ENCODE measurements around the gene DPPA2. TPM values are rescaled to one million over a fixed set of nuclear protein-coding genes. Genes with fewer than 3 reads are reported as not detected.
"Not testable (repeated sequence)": the region's sequence is repeated elsewhere in the genome, so short reads cannot be mapped to it uniquely, and the experiment has no call there.

The DPPA2 gene, protein sequence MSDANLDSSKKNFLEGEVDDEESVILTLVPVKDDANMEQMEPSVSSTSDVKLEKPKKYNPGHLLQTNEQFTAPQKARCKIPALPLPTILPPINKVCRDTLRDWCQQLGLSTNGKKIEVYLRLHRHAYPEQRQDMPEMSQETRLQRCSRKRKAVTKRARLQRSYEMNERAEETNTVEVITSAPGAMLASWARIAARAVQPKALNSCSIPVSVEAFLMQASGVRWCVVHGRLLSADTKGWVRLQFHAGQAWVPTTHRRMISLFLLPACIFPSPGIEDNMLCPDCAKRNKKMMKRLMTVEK
- not detected in 2 replicates for total RNA-seq

DNA sequence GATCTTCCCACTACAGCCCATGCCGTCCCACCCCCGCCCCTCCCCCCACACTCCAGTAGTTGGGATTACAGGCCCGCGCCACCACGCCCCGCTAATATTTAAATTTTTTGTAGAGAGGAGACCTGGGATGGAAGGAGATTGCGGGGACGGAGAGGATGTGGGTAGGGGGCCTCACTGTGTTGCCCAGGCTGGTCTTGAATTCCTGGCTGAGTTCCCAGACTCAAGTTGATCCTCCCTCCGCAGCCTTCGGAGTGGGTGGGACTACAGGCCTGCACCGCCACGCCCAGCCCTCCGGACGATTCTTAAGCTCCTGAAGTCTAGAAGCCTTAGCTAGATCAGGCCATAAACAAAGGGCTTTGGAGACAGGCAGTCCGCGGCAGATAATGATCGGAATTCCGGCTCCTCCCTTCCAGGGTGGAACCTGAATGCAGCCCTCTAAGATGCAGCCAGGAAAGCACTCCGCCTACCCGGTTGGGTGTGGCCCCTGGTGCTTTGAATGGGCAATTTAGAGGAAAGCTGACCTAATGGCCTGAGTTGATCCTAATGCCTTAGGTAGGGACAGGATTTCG, at the start of gene DPPA2:
Gene DPPA2 (minus strand): TSS at position 356 of the 569 bp plus-strand sequence. CDS start 1,975 bp downstream, outside the sequence.
- no peak within 1 kb of the TSS for H3K27ac Mint-ChIP-seq
- no peak for DNase-seq
- no peaks in the 10 kb centered on the region for H3K27me3 Mint-ChIP-seq
- no peaks in the 10 kb centered on the region for H3K9me3 Mint-ChIP-seq
- no peak within 1 kb of the TSS for H3K4me3 Mint-ChIP-seq
- H3K36me3 Mint-ChIP-seq (ENCODE audit: low read depth), result no peaks in the 10 kb centered on the region
- intact Hi-C loops (cut with micrococcal nuclease), result no loop called here
- H3K4me1 Mint-ChIP-seq, result no peaks in the 10 kb centered on the region

DNA sequence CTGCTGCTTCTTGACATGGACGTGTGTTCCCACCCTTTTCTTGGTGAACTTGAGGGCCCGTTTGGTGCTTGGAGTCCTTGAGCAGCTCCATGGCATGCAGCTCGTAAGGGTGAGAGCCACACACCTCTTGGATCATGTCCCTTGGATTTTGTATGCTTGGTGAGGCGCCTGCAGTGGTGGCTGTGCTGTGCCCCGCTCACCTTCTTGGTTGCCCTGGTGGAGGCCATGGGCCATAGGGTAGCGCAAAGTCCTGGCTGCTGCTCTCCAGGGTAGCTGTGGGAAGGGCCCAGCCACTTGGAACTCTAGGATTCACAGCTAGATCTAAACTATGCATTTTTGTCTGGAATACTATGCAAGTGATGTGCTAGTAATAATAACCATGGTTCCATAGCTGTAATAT, 47.8 kb upstream of the DPPA2 start:
- no peaks in the 10 kb centered on the region for H3K27me3 Mint-ChIP-seq
- no peaks in the 10 kb centered on the region for H3K36me3 Mint-ChIP-seq (ENCODE audit: low read depth)
- no peak overlapping the region for H3K4me3 Mint-ChIP-seq
- H3K27ac Mint-ChIP-seq, result no peak overlapping the region
- no peak for DNase-seq
- no peaks in the 10 kb centered on the region for H3K9me3 Mint-ChIP-seq
- no peaks in the 10 kb centered on the region for H3K4me1 Mint-ChIP-seq
- intact Hi-C loops (cut with micrococcal nuclease), result no loop called here

DNA sequence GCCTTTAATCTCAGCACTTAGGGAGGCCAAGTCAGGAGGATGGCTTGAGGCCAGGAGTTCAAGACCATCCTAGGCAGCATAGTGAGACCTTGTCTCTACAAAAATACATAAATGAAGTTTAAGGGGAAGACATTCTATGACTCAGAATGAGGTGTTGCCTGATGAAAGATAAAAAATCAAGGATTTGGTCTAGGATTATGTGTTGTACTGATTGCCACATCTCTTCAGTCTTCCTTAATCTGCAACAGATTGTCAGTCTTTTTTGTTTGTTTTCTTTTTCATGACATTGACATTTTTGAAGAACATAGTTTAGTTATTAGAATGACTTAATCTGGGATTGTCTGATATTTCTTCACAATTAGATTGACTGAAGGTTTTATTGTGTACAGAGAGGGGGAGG, 47.3 kb upstream of the DPPA2 start:
- no peaks in the 10 kb centered on the region for H3K36me3 Mint-ChIP-seq (ENCODE audit: low read depth)
- no peaks in the 10 kb centered on the region for H3K9me3 Mint-ChIP-seq
- no peak overlapping the region for H3K4me3 Mint-ChIP-seq
- DNase-seq, result no peak
- H3K27me3 Mint-ChIP-seq, result no peaks in the 10 kb centered on the region
- intact Hi-C loops (cut with micrococcal nuclease), result no loop called here
- H3K4me1 Mint-ChIP-seq, result no peaks in the 10 kb centered on the region
- H3K27ac Mint-ChIP-seq, result no peak overlapping the region

DNA sequence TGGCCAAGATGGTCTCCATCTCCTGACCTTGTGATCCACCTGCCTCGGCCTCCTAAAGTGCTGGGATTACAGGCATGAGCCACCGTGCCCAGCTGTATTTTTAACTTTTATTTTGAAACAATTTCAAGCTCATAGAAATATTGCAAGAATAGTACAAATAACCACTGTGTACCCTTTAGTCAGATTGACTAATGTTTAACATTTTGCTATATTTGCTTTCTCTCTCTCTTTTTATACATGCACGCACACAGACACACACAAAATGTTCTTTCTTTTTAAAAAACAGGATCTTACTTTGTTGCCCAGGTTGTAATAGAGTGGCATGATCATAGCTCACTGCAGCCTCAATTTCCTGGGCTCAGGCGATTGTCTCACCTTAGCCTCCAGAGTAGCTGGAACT, 46.5 kb upstream of the DPPA2 start:
- intact Hi-C loops (cut with micrococcal nuclease), result no loop called here
- Mint-ChIP-seq H3K27ac (no peak overlapping the region), H3K36me3 (ENCODE audit: low read depth) (no peaks in the 10 kb centered on the region), H3K4me3 (no peak overlapping the region), H3K27me3 (no peaks in the 10 kb centered on the region), H3K9me3 (no peaks in the 10 kb centered on the region), H3K4me1 (no peaks in the 10 kb centered on the region)
- DNase-seq, result no peak

GRCh38 chr3:109358809-109359208, 42.5 kb upstream of the DPPA2 start:
- H3K36me3 Mint-ChIP-seq (ENCODE audit: low read depth); H3K4me1 Mint-ChIP-seq; DNase-seq; intact Hi-C loops (cut with micrococcal nuclease); H3K9me3 Mint-ChIP-seq; H3K27ac Mint-ChIP-seq; H3K27me3 Mint-ChIP-seq; H3K4me3 Mint-ChIP-seq: not testable (repeated sequence)

- DNase-seq, result no peak
- H3K27me3 Mint-ChIP-seq, result no peaks in the 10 kb centered on the region
- H3K27ac Mint-ChIP-seq, result no peak overlapping the region
- H3K36me3 Mint-ChIP-seq (ENCODE audit: low read depth), result no peaks in the 10 kb centered on the region
- intact Hi-C loops (cut with micrococcal nuclease), result no loop called here
- no peaks in the 10 kb centered on the region for H3K9me3 Mint-ChIP-seq
- no peaks in the 10 kb centered on the region for H3K4me1 Mint-ChIP-seq
- H3K4me3 Mint-ChIP-seq, result no peak overlapping the region
These were observed 40.3 kb upstream of the DPPA2 start for GRCh38 chr3:109356442-109357155.

DNA sequence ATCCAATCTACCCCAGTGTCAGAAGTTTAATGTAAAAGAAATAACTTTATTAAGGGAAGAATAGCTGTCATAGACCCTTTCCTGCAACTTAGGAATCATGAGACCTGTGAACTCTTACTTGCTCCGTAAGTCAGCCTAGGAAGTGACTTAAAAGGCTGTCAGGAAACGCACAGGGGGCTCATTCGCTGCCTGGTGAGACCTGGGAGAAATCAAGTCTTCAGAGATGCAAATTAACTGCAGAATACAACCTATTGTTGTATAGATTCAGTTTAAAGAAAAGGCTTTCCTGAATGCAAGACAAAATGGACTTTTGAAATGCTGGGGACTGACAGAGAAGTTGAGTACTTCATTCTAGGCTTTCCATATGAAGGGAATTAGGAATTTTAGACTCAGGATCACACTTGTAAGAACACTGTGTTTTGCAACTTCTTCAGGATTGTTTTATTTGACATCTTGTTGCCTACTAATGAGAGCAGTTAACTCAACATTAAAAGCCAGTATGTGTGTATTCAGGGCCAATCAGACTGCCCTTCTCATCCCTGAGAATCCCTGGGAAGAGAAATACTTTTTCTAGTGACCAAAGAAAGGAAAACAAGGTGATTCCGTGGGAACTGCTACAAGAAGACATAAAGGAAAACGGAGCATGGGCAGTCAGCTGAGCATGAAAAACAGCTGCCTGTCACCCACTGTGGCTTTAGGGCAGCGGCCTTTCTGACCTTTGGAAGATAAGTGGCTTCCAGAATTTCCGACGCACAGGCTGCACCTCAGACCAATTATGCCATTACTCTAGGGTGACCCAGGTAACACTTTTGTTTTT, 39.5 kb upstream of the DPPA2 start:
- Mint-ChIP-seq H3K36me3 (ENCODE audit: low read depth) (no peaks in the 10 kb centered on the region), H3K9me3 (no peaks in the 10 kb centered on the region), H3K4me3 (no peak overlapping the region), H3K27ac (no peak overlapping the region), H3K27me3 (no peaks in the 10 kb centered on the region), H3K4me1 (no peaks in the 10 kb centered on the region)
- intact Hi-C loops (cut with micrococcal nuclease), result no loop called here
- DNase-seq, result no peak

DNA sequence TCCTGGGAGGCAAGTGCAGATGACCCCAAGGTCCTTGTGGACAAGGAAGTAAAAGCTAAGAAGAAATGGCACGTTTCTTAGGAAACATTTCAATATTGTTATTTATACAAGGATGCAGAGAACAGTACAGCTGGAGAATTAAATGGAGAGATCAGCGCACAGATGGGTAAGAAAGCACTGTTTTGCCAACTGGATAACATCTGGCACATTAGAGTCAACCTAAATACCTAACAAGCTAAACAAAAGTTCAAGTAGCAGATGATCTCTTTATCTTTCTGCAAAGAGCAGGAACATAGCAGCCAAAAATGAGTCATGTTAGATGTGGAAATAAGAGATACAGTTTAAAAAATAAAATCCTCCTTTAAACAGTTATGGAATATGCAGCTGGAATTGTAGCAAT, 36.7 kb upstream of the DPPA2 start:
- no peak overlapping the region for H3K27ac Mint-ChIP-seq
- no peak overlapping the region for H3K4me3 Mint-ChIP-seq
- no peaks in the 10 kb centered on the region for H3K4me1 Mint-ChIP-seq
- no peak for DNase-seq
- intact Hi-C loops (cut with micrococcal nuclease), result no loop called here
- no peaks in the 10 kb centered on the region for H3K36me3 Mint-ChIP-seq (ENCODE audit: low read depth)
- H3K9me3 Mint-ChIP-seq, result no peaks in the 10 kb centered on the region
- H3K27me3 Mint-ChIP-seq, result no peaks in the 10 kb centered on the region

DNA sequence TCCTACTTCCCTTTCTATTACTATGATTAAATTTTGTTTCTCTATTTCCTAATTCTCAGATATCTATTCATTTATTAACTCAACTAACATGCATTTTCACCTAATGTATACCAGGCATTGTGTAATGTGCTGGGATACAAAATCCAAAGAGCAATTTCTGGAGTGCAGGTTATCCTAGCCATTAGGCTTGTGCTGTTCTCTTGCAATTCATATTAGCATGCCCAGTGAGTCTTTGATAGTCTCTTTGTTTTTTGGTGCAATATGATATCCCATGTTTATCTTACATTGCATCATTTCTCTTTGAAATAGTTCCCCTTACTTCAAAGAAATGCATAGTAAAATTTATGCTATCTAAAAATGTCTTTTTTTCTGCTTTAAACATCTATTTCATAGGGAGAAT, 34.9 kb upstream of the DPPA2 start:
- DNase-seq, result no peak
- Mint-ChIP-seq H3K4me3 (no peak overlapping the region), H3K27ac (no peak overlapping the region), H3K4me1 (no peaks in the 10 kb centered on the region), H3K27me3 (no peaks in the 10 kb centered on the region), H3K9me3 (no peaks in the 10 kb centered on the region), H3K36me3 (ENCODE audit: low read depth) (no peaks in the 10 kb centered on the region)
- intact Hi-C loops (cut with micrococcal nuclease), result no loop called here

DNA sequence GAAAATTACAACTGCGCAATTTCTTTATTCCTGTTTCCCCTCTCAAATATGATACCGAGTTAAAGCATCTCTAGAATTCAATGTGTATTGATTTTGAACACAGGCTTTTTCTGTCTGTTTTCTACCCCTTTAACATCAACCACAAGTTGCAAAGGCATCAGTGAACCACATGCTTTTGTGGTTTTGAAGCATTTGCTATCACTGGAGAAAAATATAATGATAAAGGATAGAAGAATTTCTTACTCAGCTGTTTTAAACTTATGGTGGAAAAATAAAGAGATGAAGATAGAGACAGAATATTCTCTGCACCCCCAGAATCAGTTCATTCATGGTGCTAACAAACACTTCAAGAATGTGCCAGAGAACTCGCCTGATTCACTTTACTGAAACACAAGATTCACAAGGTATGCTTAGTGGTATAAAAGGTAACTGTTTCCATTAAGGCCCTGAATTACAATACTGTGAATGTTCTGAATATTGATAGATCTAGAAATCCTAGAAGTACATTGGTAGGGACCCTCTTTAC, 30.5 kb upstream of the DPPA2 start:
- H3K4me1 Mint-ChIP-seq, result no peaks in the 10 kb centered on the region
- intact Hi-C loops (cut with micrococcal nuclease), result no loop called here
- H3K9me3 Mint-ChIP-seq, result no peaks in the 10 kb centered on the region
- no peak overlapping the region for H3K27ac Mint-ChIP-seq
- H3K36me3 Mint-ChIP-seq (ENCODE audit: low read depth), result no peaks in the 10 kb centered on the region
- no peaks in the 10 kb centered on the region for H3K27me3 Mint-ChIP-seq
- no peak for DNase-seq
- no peak overlapping the region for H3K4me3 Mint-ChIP-seq

DNA sequence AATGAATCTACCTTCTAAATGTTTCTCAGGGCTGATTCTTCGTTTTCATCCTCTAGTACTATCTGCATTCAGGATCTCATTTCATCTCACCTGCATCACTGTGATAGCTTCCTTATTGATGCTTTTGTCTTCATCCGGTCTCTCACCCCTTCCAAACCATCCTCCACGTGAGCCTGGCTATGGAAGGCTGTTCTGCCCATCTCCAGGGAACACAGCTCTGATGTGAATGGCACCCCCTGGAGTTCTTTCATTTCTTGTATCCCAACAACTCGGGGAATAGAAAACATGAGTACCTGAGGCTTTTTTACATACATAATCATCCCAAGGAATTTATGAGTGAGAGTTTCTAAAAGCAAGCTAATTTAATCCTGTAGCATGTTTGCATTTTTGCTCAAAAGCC, 29.8 kb upstream of the DPPA2 start:
- intact Hi-C loops (cut with micrococcal nuclease), result no loop called here
- Mint-ChIP-seq H3K9me3 (no peaks in the 10 kb centered on the region), H3K27me3 (no peaks in the 10 kb centered on the region), H3K27ac (no peak overlapping the region), H3K4me3 (no peak overlapping the region), H3K4me1 (no peaks in the 10 kb centered on the region), H3K36me3 (ENCODE audit: low read depth) (no peaks in the 10 kb centered on the region)
- no peak for DNase-seq

GRCh38 chr3:109339714-109340648, 23.7 kb upstream of the DPPA2 start:
- intact Hi-C loops (cut with micrococcal nuclease), result no loop called here
- peaks cover 2% of the 10 kb centered on the region for H3K36me3 Mint-ChIP-seq (ENCODE audit: low read depth)
- H3K9me3 Mint-ChIP-seq, result no peaks in the 10 kb centered on the region
- H3K4me3 Mint-ChIP-seq, result no peak overlapping the region
- DNase-seq, result no peak
- H3K4me1 Mint-ChIP-seq, result peaks cover 2% of the 10 kb centered on the region
- no peak overlapping the region for H3K27ac Mint-ChIP-seq
- peaks cover 23% of the 10 kb centered on the region for H3K27me3 Mint-ChIP-seq

DNA sequence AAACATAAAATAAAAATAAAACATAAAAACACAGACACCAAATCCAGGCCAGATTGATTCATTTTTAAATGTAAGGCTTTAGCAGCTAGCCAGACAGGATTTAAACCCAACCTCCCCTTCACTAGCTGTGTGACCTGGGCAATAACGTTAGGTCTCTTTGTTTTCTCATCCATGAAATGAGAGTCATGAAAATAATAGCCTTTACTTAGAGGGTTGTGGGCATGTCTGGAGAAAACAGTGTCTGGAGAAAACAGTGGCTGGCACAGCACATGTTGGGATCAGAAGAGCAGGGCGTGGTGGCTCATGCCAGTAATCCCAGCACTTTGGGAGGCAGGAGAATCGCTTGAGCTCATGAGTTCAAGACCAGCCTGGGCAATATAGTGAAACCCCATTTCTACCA, 22.9 kb upstream of the DPPA2 start:
- Mint-ChIP-seq H3K4me1 (peaks cover 2% of the 10 kb centered on the region), H3K27me3 (peaks cover 23% of the 10 kb centered on the region), H3K9me3 (no peaks in the 10 kb centered on the region), H3K27ac (no peak overlapping the region), H3K4me3 (no peak overlapping the region), H3K36me3 (ENCODE audit: low read depth) (peaks cover 2% of the 10 kb centered on the region)
- intact Hi-C loops (cut with micrococcal nuclease), result no loop called here
- no peak for DNase-seq

Measured in activated CD4-positive, alpha-beta T cell treated with anti-CD3 and anti-CD28 coated beads, Interleukin-2, amount 10 ng/mL, durations not matched to agents 24 days and 14 days (primary cell).